Measurements from ENCODE around the gene UXT. TPM values are rescaled to one million over a fixed set of nuclear protein-coding genes. Genes with fewer than 3 reads are reported as not detected.
"Not testable (repeated sequence)": the region's sequence is repeated elsewhere in the genome, so short reads cannot be mapped to it uniquely, and the experiment has no call there.

The UXT gene
- total RNA-seq, 1 donor from 2014 or later, result 77.5 TPM

DNA sequence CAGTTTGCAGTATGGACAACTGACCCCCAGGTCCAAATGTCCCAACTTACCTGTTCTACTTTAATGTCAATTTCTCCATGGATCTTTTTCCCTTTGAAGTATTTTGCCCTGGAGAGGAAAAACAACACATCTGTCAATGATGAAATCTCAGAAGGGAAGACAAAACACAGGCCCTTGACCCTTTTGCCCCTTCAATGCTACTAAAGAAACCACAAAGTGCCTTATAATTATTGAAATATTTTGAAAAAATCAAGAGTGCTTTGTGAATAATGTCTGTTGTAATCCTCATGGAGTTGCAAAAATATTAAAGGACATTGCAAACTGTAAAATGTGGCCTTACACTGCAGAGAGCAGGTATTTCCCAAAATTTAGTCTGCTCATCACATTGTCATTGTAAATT, 51.9 kb downstream of the UXT start:
- no peaks in the 10 kb centered on the region for H3K4me1 ChIP-seq
- no peak overlapping the region for H3K4me3 ChIP-seq
- no peak for ATAC-seq
- TF ChIP-seq, protein P1, sequence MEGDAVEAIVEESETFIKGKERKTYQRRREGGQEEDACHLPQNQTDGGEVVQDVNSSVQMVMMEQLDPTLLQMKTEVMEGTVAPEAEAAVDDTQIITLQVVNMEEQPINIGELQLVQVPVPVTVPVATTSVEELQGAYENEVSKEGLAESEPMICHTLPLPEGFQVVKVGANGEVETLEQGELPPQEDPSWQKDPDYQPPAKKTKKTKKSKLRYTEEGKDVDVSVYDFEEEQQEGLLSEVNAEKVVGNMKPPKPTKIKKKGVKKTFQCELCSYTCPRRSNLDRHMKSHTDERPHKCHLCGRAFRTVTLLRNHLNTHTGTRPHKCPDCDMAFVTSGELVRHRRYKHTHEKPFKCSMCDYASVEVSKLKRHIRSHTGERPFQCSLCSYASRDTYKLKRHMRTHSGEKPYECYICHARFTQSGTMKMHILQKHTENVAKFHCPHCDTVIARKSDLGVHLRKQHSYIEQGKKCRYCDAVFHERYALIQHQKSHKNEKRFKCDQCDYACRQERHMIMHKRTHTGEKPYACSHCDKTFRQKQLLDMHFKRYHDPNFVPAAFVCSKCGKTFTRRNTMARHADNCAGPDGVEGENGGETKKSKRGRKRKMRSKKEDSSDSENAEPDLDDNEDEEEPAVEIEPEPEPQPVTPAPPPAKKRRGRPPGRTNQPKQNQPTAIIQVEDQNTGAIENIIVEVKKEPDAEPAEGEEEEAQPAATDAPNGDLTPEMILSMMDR (IDR thresholded peaks at IDR 0.05), result no peak
- no peaks in the 10 kb centered on the region for H3K36me3 ChIP-seq
- H3K9me3 ChIP-seq, result no peaks in the 10 kb centered on the region
- no peak for DNase-seq
- H3K27ac ChIP-seq, result no peak overlapping the region
- H3K27me3 ChIP-seq, result no peaks in the 10 kb centered on the region
- intact Hi-C loops (cut with DNase I), result no loop called here

DNA sequence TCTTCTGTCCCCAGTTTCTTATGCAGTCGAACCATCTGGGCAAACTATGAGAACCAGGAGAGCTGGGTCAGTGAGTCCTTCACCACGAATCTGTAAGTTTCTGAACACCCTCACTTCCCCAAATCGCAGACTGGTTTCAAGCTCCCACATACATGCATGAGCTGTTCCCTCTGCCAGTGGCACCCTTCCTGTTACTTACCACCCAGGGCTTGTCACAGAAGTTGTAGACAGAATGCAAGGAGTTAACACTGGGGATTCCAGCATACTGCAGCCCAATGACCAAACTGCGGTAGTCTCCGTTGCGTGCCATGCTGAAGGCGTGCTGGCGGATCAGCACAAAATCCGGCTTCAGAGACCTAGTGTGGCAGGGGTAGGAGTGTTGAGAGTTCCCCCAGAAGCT, 54.0 kb downstream of the UXT start:
- ATAC-seq, result peak; percentile 47
- intact Hi-C loops (cut with DNase I), result no loop called here

DNA sequence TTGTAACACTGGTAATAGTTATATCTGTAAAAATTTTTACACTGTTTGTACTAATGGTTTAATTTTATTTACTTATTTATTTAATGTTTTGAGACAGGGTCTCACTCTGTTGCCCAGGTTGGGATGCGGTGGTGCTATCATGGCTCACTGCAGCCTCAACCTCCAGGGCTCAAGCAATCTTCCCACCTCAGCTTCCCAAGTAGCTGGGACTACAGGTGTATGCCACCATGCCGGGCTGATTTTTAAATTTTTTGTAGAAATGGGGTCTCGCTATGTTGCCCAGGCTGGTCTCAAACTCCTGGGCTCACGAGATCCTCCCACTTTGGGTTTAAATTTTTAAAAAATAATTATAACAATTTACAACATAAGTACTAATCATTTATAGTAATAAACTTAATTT, 55.9 kb downstream of the UXT start:
- H3K27me3 ChIP-seq; H3K27ac ChIP-seq; H3K9me3 ChIP-seq; DNase-seq; H3K4me3 ChIP-seq; intact Hi-C loops (cut with DNase I); ATAC-seq; H3K4me1 ChIP-seq; H3K36me3 ChIP-seq: not testable (repeated sequence)

More for the DNA sequence above, 54.0 kb downstream of the UXT start:
- H3K9me3 ChIP-seq, result no peaks in the 10 kb centered on the region
- no peak for DNase-seq
- H3K27me3 ChIP-seq, result no peaks in the 10 kb centered on the region
- no peaks in the 10 kb centered on the region for H3K36me3 ChIP-seq
- no peak overlapping the region for H3K4me3 ChIP-seq
- TF ChIP-seq, protein P1 (IDR thresholded peaks at IDR 0.05), result no peak
- no peaks in the 10 kb centered on the region for H3K4me1 ChIP-seq
- no peak overlapping the region for H3K27ac ChIP-seq

Other genes with a start within 250 kb of the UXT start
- gene ZNF41, start 176.0 kb downstream of the UXT start, total RNA-seq, result 11.5 TPM
- gene ARAF, start 98.0 kb downstream of the UXT start, total RNA-seq, result 87.4 TPM
- gene TIMP1, start 76.7 kb downstream of the UXT start, total RNA-seq, result 324 TPM
- 0.75 TPM for gene SYN1, start 39.3 kb downstream of the UXT start, total RNA-seq
- gene CFP, start 29.2 kb downstream of the UXT start, total RNA-seq, result 14.9 TPM
- 29.2 TPM for gene ELK1, start 8.6 kb downstream of the UXT start, total RNA-seq
- 10.0 TPM for gene ZNF81, start 177.7 kb upstream of the UXT start, total RNA-seq

Data from upper lobe of right lung (tissue), 1 donor.